ENCODE measurements around the gene CIPC. TPM values are rescaled to one million over a fixed set of nuclear protein-coding genes. Genes with fewer than 3 reads are reported as not detected.

The CIPC gene
- total RNA-seq, 1 donor from 2014 or later = 10.2 TPM

GRCh38 chr14:77071938-77072388 lies 26.1 kb upstream of the CIPC start:
- no peak for DNase-seq (ENCODE audit: low read depth)
- no peak overlapping the region for H3K4me3 ChIP-seq (ENCODE audit: low read depth, low read length)
- peak; percentile 1 for TF ChIP-seq CTCF (conservative IDR thresholded peaks at IDR 0.05; ENCODE audit: low read depth, low read length)

- DNase-seq (ENCODE audit: low read depth) = no peak
- no peak for TF ChIP-seq CTCF (conservative IDR thresholded peaks at IDR 0.05; ENCODE audit: low read depth, low read length)
- H3K4me3 ChIP-seq (ENCODE audit: low read depth, low read length) = no peak overlapping the region
These were observed 23.1 kb upstream of the CIPC start for GRCh38 chr14:77074969-77075368.

DNA sequence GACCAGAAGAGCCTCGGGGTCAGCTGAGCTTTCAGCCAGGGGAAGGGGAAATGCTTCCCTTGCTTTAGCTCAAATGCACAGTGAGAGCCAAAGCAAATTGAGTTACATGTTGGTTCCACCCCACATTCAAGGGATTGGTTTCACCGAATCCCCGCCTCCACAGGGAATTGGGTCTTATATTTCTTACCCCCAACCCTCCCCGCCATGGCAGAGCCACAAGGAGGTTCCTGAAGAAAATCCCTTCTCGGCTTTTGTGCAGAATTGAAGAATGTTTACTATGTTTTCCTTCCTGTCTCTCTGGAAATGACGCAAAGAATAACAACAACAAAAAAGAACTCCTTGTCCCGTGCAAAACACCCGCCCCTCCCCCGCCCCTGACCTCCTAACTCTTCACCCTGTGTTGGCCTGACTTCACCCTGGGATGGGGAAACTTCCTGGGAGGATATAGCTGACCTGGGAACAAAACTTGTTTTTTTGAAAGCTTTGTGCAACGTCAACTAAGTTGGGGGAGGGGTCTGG lies 21.9 kb upstream of the CIPC start:
- TF ChIP-seq CTCF (conservative IDR thresholded peaks at IDR 0.05; ENCODE audit: low read depth, low read length) = no peak
- DNase-seq (ENCODE audit: low read depth) = no peak
- H3K4me3 ChIP-seq (ENCODE audit: low read depth, low read length) = no peak overlapping the region

DNA sequence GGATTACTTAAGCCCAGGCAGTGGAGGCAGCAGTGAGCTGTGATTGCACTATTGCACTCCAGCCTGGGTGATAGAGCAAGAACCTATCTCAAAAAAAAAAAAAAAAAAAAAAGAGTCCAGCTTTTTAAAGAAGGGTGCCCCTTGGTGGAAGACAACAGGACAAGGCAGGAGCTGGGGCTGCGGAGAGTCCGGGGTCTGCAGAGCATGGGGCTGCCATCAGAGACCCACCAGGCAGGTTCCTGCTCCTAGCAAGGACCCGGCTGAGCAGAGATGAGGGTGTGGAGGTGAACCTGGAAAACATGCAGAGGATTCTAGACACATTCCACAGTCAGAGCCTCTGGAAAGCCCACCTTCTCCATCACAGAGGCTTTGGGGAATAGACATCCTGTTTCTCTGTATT lies 21.0 kb upstream of the CIPC start:
- no peak for TF ChIP-seq CTCF (conservative IDR thresholded peaks at IDR 0.05; ENCODE audit: low read depth, low read length)

DNA sequence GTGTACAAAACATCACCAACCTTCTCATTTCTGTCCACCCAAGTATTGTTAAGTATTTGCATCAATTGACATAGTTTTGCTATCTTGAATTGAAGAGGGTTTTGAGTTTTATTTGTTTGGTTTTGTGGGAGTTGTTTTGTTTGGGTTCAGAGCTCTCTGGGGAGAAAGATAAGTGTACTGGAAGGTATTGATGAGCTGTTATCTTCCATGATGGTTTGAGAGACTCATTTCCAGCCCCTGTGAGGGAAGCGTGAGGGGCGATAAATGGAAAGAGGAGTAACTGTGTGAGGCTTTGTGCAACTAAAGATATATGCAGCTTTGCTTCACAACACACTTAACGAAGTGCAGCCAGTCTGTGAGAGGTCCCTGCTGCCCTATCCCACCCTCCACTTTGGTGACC lies 15.7 kb upstream of the CIPC start:
- DNase-seq (ENCODE audit: low read depth) = no peak
- H3K4me3 ChIP-seq (ENCODE audit: low read depth, low read length) = no peak overlapping the region
- TF ChIP-seq CTCF (conservative IDR thresholded peaks at IDR 0.05; ENCODE audit: low read depth, low read length) = no peak

More for the DNA sequence above, 21.0 kb upstream of the CIPC start:
- DNase-seq (ENCODE audit: low read depth) = no peak
- H3K4me3 ChIP-seq (ENCODE audit: low read depth, low read length) = no peak overlapping the region

DNA sequence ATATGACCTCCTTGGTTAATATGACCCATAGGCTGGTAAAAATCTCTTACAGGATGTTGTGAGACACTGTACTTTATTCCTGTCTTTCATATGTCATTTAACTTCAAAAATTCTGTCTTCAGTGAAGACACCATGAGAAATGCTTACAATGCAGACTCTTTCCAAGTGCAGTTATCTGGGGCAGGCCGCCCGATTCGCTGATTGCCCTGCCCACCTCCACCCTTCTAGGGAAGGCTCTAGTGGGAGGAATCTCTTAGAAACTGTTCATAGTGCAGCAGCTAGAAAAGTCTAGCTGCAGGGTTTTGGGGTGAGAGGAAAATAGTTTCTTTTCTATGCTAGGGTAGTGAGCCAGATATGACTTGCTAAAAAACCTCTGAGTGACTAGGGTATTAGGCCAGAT lies 15.0 kb upstream of the CIPC start:
- H3K4me3 ChIP-seq (ENCODE audit: low read depth, low read length) = no peak overlapping the region
- TF ChIP-seq CTCF (conservative IDR thresholded peaks at IDR 0.05; ENCODE audit: low read depth, low read length) = no peak
- DNase-seq (ENCODE audit: low read depth) = no peak

DNA sequence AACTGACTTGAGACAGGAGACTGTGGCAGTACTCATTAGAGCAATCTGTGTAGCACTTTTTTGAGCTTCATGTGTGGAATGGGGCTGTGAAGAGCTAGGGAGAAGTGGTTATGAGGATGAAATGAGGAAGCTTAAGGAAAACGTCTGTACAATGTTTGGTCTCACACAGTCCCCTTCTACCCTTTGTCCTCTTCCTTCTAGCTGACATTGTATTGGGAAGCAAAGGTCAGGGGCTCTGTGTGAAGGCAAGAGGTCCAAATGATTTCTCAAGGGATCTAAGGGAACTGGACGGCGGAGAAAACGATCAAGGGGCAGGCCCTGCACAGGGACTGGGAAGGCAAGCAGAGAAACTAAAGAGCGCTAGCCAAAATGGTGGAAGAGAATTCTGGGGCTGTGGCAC lies 13.1 kb upstream of the CIPC start:
- DNase-seq (ENCODE audit: low read depth) = no peak
- no peak for TF ChIP-seq CTCF (conservative IDR thresholded peaks at IDR 0.05; ENCODE audit: low read depth, low read length)
- H3K4me3 ChIP-seq (ENCODE audit: low read depth, low read length) = no peak overlapping the region
